ENCODE results near the gene ZFP92.

ZFP92 gene

GRCh38 chrX:153413731-153414130 is 2.5 kb downstream of the ZFP92 start:
- no peak overlapping the region for H3K4me2 ChIP-seq
- H3K9me3 ChIP-seq (replicated peaks in 1 of 11) = peaks cover 0 to 15% (median 0%) of the 10 kb centered on the region in 11 experiments; a peak in 3 of 22 replicates
- peaks cover 75 to 100% (median 91%) of the 10 kb centered on the region in 11 experiments for H3K27me3 ChIP-seq
- TF ChIP-seq Cebpa-rat (IDR thresholded peaks at IDR 0.05) = no peak
- no peak overlapping the region for H3K9ac ChIP-seq
- no peaks in the 10 kb centered on the region for H3K36me3 ChIP-seq
- peaks cover 17 to 29% (median 25%) of the 10 kb centered on the region in 10 experiments; a peak in 19 of 20 replicates for H3K4me1 ChIP-seq
- H3K27ac ChIP-seq = no peak overlapping the region
- H3K4me3 ChIP-seq = no peak overlapping the region
- H4K20me1 ChIP-seq = peaks cover 0 to 20% (median 0%) of the 10 kb centered on the region in 11 experiments; a peak in 8 of 22 replicates

GRCh38 chrX:153414856-153415510 is 3.7 kb downstream of the ZFP92 start:
- Histone ChIP-seq H3K4me1 (peaks cover 17 to 29% (median 25%) of the 10 kb centered on the region in 10 experiments; a peak in 19 of 20 replicates), H3K36me3 (no peaks in the 10 kb centered on the region), H3K4me2 (no peak overlapping the region), H3K4me3 (no peak overlapping the region), H3K27ac (no peak overlapping the region), H3K9ac (no peak overlapping the region), H4K20me1 (peaks cover 0 to 16% (median 0%) of the 10 kb centered on the region in 11 experiments; a peak in 7 of 22 replicates), H3K27me3 (peaks cover 87 to 100% (median 98%) of the 10 kb centered on the region in 11 experiments), H3K9me3 (replicated peaks in 1 of 11) (peaks cover 0 to 15% (median 0%) of the 10 kb centered on the region in 11 experiments; a peak in 2 of 22 replicates)
- no peak for TF ChIP-seq Cebpa-rat (IDR thresholded peaks at IDR 0.05)

GRCh38 chrX:153416781-153417450 is 5.6 kb downstream of the ZFP92 start:
- peak overlapping the region in 10 of 11 experiments; percentile 9 to 62 (median 28); a peak in 16 of 22 replicates for H3K4me2 ChIP-seq
- H3K27me3 ChIP-seq = peaks cover 78 to 98% (median 90%) of the 10 kb centered on the region in 11 experiments
- H4K20me1 ChIP-seq = peaks cover 0 to 10% (median 0%) of the 10 kb centered on the region in 11 experiments; a peak in 7 of 22 replicates

DNA sequence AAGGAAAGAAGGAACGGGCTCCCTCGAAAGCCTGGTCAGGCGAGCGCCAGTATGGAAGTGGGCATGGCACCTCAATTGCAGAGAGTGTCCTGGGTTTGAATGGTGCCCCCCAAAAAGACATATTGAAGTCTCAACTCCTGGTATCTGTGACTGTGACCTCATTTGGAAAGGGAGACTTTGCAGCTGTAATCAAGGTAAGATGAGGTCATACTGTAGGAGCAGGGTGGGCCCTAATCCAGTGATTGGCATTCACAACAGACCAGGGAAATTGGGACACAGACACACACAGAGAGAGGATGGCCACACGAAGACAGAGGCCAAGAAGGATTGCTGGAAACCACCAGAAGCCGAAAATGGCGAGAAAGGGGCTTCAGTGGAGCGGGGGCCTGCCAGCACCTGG is 6.4 kb downstream of the ZFP92 start:
- no peak for TF ChIP-seq Cebpa-rat (IDR thresholded peaks at IDR 0.05)

More at GRCh38 chrX:153416781-153417450, 5.6 kb downstream of the ZFP92 start:
- Histone ChIP-seq H3K9ac (no peak overlapping the region), H3K36me3 (no peaks in the 10 kb centered on the region), H3K27ac (no peak overlapping the region), H3K4me3 (no peak overlapping the region), H3K4me1 (peaks cover 11 to 24% (median 19%) of the 10 kb centered on the region in 10 experiments; a peak in 19 of 20 replicates), H3K9me3 (replicated peaks in 1 of 11) (peaks cover 0 to 18% (median 13%) of the 10 kb centered on the region in 11 experiments; a peak in 10 of 22 replicates)
- no peak for TF ChIP-seq Cebpa-rat (IDR thresholded peaks at IDR 0.05)

DNA sequence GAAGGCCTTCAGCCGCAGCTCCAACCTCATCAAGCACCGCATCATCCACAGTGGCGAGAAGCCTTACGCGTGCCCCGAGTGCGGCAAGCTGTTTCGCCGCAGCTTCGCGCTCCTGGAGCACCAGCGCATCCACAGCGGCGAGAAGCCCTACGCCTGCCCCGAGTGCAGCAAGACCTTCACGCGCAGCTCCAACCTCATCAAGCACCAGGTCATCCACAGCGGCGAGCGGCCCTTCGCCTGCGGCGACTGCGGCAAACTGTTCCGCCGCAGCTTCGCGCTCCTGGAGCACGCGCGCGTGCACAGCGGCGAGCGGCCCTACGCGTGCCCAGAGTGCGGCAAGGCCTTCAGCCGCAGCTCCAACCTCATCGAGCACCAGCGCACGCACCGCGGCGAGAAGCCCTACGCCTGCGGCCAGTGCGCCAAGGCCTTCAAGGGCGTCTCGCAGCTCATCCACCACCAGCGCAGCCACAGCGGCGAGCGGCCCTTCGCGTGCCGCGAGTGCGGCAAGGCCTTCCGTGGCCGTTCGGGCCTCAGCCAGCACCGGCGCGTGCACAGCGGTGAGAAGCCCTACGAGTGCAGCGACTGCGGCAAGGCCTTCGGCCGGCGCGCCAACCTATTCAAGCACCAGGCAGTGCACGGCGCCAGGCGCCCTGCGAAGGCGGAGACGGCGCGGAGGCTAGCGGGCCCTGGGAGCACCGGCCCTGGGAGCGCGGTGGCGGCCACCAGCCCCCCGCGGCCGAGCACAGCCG is 9.8 kb downstream of the ZFP92 start:
- H3K36me3 ChIP-seq = no peaks in the 10 kb centered on the region
- no peak overlapping the region for H3K4me3 ChIP-seq
- H3K27me3 ChIP-seq = peaks cover 73 to 96% (median 87%) of the 10 kb centered on the region in 11 experiments
- H3K4me2 ChIP-seq = no peak overlapping the region
- H3K4me1 ChIP-seq = peaks cover 9 to 21% (median 15%) of the 10 kb centered on the region in 10 experiments; a peak in 18 of 20 replicates
- no peaks in the 10 kb centered on the region; a peak in 3 of 22 replicates for H4K20me1 ChIP-seq
- H3K9ac ChIP-seq = no peak overlapping the region
- no peak overlapping the region for H3K27ac ChIP-seq
- peaks cover 0 to 32% (median 13%) of the 10 kb centered on the region in 11 experiments; a peak in 10 of 22 replicates for H3K9me3 ChIP-seq (replicated peaks in 1 of 11)
- TF ChIP-seq Cebpa-rat (IDR thresholded peaks at IDR 0.05) = no peak

More for the DNA sequence above, 6.4 kb downstream of the ZFP92 start:
- Histone ChIP-seq H3K9ac (no peak overlapping the region), H3K9me3 (replicated peaks in 1 of 11) (peaks cover 0 to 18% (median 13%) of the 10 kb centered on the region in 11 experiments; a peak in 10 of 22 replicates), H3K36me3 (no peaks in the 10 kb centered on the region), H3K4me3 (no peak overlapping the region), H3K4me2 (peak overlapping the region in 9 of 11 experiments; percentile 26 to 62 (median 41); a peak in 11 of 22 replicates), H3K27me3 (peaks cover 71 to 96% (median 87%) of the 10 kb centered on the region in 11 experiments), H3K4me1 (peaks cover 9 to 21% (median 16%) of the 10 kb centered on the region in 10 experiments; a peak in 18 of 20 replicates), H4K20me1 (peaks cover 0 to 7% (median 0%) of the 10 kb centered on the region in 11 experiments; a peak in 6 of 22 replicates), H3K27ac (no peak overlapping the region)

GRCh38 chrX:153421856-153422255 is 10.6 kb downstream of the ZFP92 start:
- Histone ChIP-seq H3K27me3 (peaks cover 73 to 96% (median 87%) of the 10 kb centered on the region in 11 experiments), H3K27ac (no peak overlapping the region), H3K9ac (no peak overlapping the region), H3K9me3 (replicated peaks in 1 of 11) (peaks cover 0 to 40% (median 17%) of the 10 kb centered on the region in 11 experiments; a peak in 11 of 22 replicates), H4K20me1 (no peaks in the 10 kb centered on the region; a peak in 3 of 22 replicates), H3K4me2 (no peak overlapping the region), H3K36me3 (no peaks in the 10 kb centered on the region), H3K4me1 (peaks cover 5 to 18% (median 11%) of the 10 kb centered on the region in 10 experiments; a peak in 18 of 20 replicates), H3K4me3 (no peak overlapping the region)
- TF ChIP-seq Cebpa-rat (IDR thresholded peaks at IDR 0.05) = no peak

- H3K4me2 ChIP-seq = no peak overlapping the region
- H3K4me3 ChIP-seq = no peak overlapping the region
- H3K36me3 ChIP-seq = no peaks in the 10 kb centered on the region
- no peak overlapping the region for H3K27ac ChIP-seq
- no peaks in the 10 kb centered on the region; a peak in 3 of 22 replicates for H4K20me1 ChIP-seq
- H3K9ac ChIP-seq = no peak overlapping the region
- TF ChIP-seq Cebpa-rat (IDR thresholded peaks at IDR 0.05) = no peak
- H3K9me3 ChIP-seq (replicated peaks in 1 of 11) = peaks cover 7 to 58% (median 28%) of the 10 kb centered on the region in 11 experiments; a peak in 20 of 22 replicates
- H3K4me1 ChIP-seq = peaks cover 0 to under 1% (median 0%) of the 10 kb centered on the region in 10 experiments; a peak in 2 of 20 replicates
- peaks cover 60 to 96% (median 84%) of the 10 kb centered on the region in 11 experiments for H3K27me3 ChIP-seq
These were observed 12.4 kb downstream of the ZFP92 start for GRCh38 chrX:153423652-153424051.

- H3K36me3 ChIP-seq = no peaks in the 10 kb centered on the region
- H3K4me2 ChIP-seq = no peak overlapping the region
- H3K27ac ChIP-seq = no peak overlapping the region
- no peak overlapping the region for H3K4me3 ChIP-seq
- peaks cover 52 to 85% (median 72%) of the 10 kb centered on the region in 11 experiments for H3K27me3 ChIP-seq
- H3K9me3 ChIP-seq (replicated peaks in 1 of 11) = peaks cover 20 to 63% (median 36%) of the 10 kb centered on the region in 11 experiments
- H3K4me1 ChIP-seq = no peaks in the 10 kb centered on the region
- H3K9ac ChIP-seq = no peak overlapping the region
- TF ChIP-seq Cebpa-rat (IDR thresholded peaks at IDR 0.05) = no peak
- H4K20me1 ChIP-seq = no peaks in the 10 kb centered on the region; a peak in 2 of 22 replicates
These were observed 14.9 kb downstream of the ZFP92 start for GRCh38 chrX:153426204-153426603.

Measured in BLaER1 treated with 17β-estradiol and CSF1 and Interleukin-3, amounts not matched to agents 10 nM and 100 nM (cell line).